UCSD-AML1 (cell line): ENCODE data around the gene SAFB.

Experiments used
- DNase-seq: peaks from one replicate; lab custom pipeline; 2025; ENCODE audit not compliant: unreplicated experiment; lab: John Stamatoyannopoulos, UW

Gene SAFB

DNA sequence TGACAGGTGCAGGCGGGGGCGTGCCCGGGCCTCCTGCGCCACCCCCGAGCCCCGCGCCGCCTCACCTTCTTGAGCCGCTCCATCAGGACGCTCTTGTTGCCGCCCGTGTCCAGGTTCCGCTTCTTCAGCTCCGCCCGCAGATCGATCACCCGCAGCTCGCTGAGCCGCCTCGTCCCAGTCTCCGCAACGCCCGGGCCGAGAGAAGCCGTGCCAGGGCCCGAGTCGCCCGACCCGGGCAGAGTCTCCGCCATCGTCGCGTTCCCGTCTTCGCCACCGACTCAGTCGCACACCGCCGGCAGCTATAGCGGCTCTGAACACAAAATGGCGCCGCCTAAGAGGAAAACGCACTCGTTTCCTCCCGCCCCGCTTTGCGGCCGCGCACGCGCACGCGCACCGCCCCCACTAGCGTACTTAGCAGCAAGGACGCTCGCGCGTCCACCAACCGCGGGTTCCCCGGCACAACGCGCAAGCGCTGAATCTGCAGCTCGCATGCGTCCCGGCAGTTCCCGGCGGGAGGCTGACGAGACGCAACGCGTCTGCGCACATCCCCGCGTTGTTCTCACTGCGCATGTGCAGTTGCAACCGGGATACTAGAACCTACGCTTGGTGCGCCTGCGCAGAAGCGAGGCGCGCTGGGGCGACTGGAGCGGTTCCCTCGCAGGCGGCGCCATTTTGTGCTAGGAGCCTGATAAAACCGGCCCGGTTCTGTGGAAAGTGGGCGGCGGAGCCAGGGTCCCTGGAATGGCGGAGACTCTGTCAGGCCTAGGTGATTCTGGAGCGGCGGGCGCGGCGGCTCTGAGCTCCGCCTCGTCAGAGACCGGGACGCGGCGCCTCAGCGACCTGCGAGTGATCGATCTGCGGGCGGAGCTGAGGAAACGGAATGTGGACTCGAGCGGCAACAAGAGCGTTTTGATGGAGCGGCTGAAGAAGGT, at the start of gene SAFB, which contains the start of gene SAFB2:
Gene SAFB, plus strand, starts transcription at position 619 of the 932 bp plus-strand sequence. Its CDS starts 123 bp downstream, at position 742.
Gene SAFB2, minus strand, starts transcription at position 312 of the 932 bp plus-strand sequence. Its CDS starts 61 bp downstream, at position 251.
- DNase-seq = peak; percentile 100

GRCh38 chr19:5575590-5575989, 47.3 kb upstream of the SAFB start:
- DNase-seq = no peak

GRCh38 chr19:5578097-5578846, 44.6 kb upstream of the SAFB start:
- peak; percentile 61 for DNase-seq

- DNase-seq = no peak
These were observed 43.6 kb upstream of the SAFB start for GRCh38 chr19:5579286-5579685.

GRCh38 chr19:5579697-5580096, 43.2 kb upstream of the SAFB start:
- DNase-seq = no peak

- no peak for DNase-seq
These were observed 42.7 kb upstream of the SAFB start for GRCh38 chr19:5580161-5580571.

DNA sequence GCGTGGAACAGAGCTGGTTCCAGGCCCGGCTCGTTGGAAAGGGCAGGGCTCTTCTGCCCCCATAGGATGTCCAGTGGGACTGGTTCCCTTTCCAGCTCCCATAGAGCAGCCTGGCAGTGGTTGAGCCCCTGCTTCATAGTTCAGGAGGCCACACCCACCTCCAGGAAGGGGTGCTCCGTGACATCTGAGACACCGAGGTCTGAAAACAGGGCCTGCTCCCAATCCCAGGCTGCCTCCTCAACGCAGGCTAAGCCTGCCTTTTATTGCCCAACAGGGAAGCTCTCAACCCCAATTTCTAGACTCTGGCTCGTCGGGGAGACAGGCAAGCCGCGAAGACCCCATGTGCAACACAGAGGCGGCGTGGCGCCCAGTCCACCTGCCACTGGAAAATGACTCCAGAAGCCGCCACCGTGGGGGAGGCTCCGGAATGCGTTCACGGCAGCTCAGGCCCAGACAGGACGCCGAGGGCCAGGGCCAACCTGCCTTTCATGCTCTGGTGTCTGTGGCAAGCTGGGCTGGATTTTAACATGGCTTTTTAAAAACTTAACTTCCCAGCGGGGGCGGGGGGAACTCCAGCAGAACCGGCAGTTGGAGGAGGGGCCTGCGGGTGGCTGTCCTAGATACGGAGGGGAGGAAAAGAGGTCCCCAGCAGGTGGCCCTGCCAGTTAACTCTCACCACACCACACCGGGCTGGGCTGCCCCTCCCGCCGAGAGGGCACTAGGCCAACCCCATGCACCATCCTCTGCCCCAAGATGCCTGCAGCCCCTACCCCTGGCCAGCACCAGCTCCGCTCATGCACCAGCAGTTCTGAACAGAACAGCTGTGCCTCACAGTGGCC, 37.2 kb upstream of the SAFB start:
- no peak for DNase-seq

- DNase-seq = no peak
These were observed 36.4 kb upstream of the SAFB start for GRCh38 chr19:5586300-5587070.

DNA sequence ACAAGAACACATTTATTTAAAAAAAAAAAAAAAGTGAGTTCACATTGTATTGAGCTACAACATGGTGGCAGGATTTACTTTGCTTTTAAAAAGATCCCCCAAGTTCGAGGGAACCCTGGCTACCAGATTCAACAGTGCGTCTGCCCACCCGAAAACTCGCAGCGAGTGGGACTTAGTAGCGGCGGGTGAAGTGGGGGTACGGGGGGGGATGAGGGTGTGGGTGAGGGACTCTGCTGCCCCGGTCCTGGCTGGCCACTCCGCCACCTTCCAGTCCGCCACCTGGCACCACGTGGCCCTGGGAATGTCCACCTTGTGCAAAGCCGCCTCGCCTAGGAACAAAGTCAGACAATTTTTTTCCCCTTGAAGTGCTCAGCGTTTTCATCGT, 35.8 kb upstream of the SAFB start:
- DNase-seq = no peak

- DNase-seq = no peak
These were observed 35.2 kb upstream of the SAFB start for GRCh38 chr19:5587661-5588060.

DNA sequence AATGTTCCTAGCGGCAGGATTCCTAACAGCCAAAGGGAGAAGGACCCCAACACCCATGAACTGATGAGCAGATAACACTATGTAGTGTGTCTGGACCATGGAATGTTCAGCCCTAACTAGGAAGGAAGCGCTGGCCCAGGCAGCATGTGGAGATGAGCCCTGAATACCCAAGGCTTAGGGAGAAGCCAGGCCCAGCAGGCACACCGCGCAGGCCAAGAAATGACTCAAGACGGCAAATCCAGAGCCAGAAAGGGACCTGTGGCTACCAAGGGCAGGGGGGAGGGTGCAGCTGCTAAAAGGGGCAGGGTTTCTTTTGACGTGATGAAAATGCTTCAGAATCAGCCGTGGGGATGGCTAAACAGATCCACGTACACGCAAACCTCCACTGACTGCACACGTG, 34.4 kb upstream of the SAFB start:
- no peak for DNase-seq

DNA sequence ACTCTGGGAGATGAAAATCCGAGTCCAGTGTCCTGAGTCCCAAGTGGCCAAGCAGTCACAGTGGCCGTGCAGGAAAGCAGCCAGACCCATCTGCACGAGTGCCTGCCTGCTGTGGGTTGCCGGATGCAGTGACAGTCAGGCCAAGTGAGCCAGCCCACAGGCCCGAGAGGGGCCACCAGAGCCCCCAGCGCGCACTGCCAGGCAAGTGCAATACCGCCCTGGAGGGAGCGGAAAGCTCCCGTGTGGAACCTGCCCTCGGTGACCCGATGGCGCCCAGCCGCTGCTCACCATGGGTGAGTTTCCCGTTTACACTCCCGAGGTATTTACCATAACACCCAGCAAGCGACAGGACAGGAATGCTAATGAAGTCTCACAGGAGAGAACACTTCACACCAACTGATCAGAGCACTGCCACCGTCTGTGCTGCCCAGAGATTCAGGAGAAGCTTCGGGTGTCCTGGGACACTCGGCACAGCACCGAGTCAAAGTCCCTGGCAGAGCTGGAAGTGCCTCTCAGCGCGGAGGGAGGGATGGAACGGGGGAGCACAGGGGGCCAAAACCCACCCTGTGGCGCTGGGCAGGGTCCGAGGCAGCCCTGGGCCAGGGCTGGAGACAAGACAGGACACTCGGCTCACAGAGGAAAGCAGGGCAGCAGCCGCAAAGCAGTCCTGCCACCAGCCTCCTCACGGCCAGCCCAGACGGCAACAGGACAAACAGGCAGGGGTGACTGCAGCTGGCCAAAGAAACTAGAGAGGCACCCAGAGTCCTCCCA, 33.8 kb upstream of the SAFB start:
- DNase-seq = no peak

DNA sequence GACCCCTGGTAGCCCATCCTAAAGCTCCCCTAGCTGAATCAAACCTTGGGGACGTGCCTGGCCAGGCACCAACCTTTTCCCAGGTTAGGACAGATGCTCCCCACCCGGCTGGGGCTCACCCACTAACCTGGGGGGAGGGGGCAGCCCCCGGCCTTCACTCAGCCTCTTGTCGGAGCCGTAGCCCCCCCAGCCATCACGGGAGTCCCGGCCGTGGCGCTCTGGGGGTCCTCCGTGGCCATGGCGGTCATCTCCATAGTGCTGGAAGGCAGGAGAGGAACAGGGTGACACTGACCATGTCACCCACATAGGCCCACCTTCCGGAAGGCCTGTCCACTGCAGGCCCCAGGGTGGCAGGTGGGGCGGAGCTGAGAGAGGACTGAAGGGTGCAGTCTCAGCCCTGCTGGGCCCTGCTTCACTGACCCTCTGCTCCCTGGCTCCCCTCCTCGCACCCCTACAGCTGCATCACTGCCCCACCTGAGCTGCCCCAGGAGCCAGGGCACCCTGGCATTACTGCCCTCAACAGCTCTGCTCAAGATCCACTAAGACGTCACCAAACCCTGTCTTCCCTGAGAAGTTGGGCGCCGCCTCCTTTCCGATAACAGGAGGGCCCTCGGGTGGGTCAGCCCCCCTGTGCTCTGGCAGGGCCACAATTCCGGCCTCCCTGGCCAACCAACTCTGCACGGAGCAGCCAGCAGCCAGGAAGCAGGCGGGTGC, 32.6 kb upstream of the SAFB start:
- no peak for DNase-seq

DNA sequence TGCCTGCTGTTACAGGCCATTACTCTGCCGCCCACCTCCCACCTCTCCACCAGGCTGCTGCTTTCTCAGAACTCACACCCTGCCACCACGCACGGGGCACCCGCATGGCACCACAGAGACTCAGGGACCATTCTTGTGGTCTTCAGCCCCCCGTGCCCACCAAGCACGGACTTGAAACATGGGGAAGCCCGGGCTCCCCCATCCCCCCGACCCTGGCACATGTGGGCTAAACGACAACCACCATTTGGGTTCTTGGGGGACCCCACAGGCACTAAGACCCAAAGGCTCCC, 32.1 kb upstream of the SAFB start:
- no peak for DNase-seq

GRCh38 chr19:5591476-5591875, 31.4 kb upstream of the SAFB start:
- no peak for DNase-seq

- DNase-seq = no peak
These were observed 30.1 kb upstream of the SAFB start for GRCh38 chr19:5592531-5593342.

GRCh38 chr19:5593343-5594255, 29.3 kb upstream of the SAFB start:
- no peak for DNase-seq
